HepG2 (cell line): ENCODE data around the gene CHN1. TPM values are rescaled to one million over a fixed set of nuclear protein-coding genes. Genes with fewer than 3 reads are reported as not detected.

Experiments used
- ATAC-seq: fragments of 200-7000 bp; cut with Tn5 transposase; 3 replicates; pipeline ENCODE4 v1.9.1; 2020; ENCODE audit warnings: mild to moderate bottlenecking, moderate library complexity
- BruUV-seq: library from RNA; stranded (reverse); fragments of 400-500 nt; replicated peaks from 2 replicates; lab custom pipeline; 2021; lab: Mats Ljungman, UMichigan
- CTCF ChIA-PET: fragments of 300-600 bp; formaldehyde crosslinking; extraction: SDS; loops from one replicate; lab custom pipeline; 2021; ENCODE audit warnings: low total read pairs, inconsistent platforms, low intra/inter-chr PET ratio; lab: Yijun Ruan, JAX
- POLR2A ChIA-PET: fragments of 350-600 bp; sonication (Branson Sonifier 250); formaldehyde crosslinking; loops from one replicate; lab custom pipeline; 2020; ENCODE audit warnings: antibody characterized with exemption, inconsistent platforms; lab: Yijun Ruan, JAX
- DNase-seq: peaks from one replicate; pipeline ENCODE4 v3.0.0-alpha.2; 2015; ENCODE audit warnings: low spot score
- FAIRE-seq: peaks from 3 replicates; lab custom pipeline; 2011; peaks lifted over from hg19 to GRCh38; lab: Jason Lieb, UNC
- H2AFZ ChIP-seq: one replicate; pipeline ENCODE4 v1.6.1; 2011; ENCODE audit warnings: low read length, inconsistent platforms
- H3K27ac ChIP-seq: fragments of 300-600 bp; 3 replicates; pipeline ENCODE4 v1.8.0; 2011; ENCODE audit warnings: mixed run types, mild to moderate bottlenecking, mixed read lengths, low read length, inconsistent platforms; ENCODE audit not compliant: insufficient read depth; ENCODE audit errors: extremely low read length
- H3K27me3 ChIP-seq, 2 experiments: fragments of 200-600 bp in 1 of 2; 2 replicates in 1 of 2; 3 replicates in 1 of 2; pipeline versions ENCODE4 v1.6.0 to v1.8.0; 2011; ENCODE audit warnings: low read length in 2 of 2, mild to moderate bottlenecking in 2 of 2, moderate library complexity in 2 of 2, inconsistent platforms in 1 of 2; ENCODE audit not compliant: insufficient read depth in 2 of 2, control insufficient read depth in 1 of 2
- H3K36me3 ChIP-seq, 2 experiments: fragments of 200-600 bp in 1 of 2; replicated peaks in 1 of 2; 2 replicates in 1 of 2; 3 replicates in 1 of 2; pipeline versions ENCODE4 v1.5.1 to v1.8.0; 2011; ENCODE audit warnings: low read length in 2 of 2, inconsistent platforms in 1 of 2; ENCODE audit not compliant: insufficient read depth in 2 of 2, control insufficient read depth in 1 of 2
- H3K4me1 ChIP-seq: 2 replicates; pipeline ENCODE4 v1.5.1; 2012; ENCODE audit warnings: low read length, inconsistent platforms; ENCODE audit not compliant: insufficient read depth
- H3K4me2 ChIP-seq: 2 replicates; pipeline ENCODE4 v1.6.0; 2011; ENCODE audit warnings: low read depth, low read length, inconsistent platforms
- H3K4me3 ChIP-seq, 3 experiments: fragments of 200-600 bp in 1 of 3; sonication (generic), shearing (Covaris generic) in 1 of 3; replicated peaks in 1 of 3; 2 replicates each; pipeline ENCODE4 v1.5.1; 2011 to 2016; ENCODE audit warnings: low read length in 3 of 3, inconsistent platforms in 2 of 3, low read depth in 2 of 3, mild to moderate bottlenecking in 2 of 3, control low read depth in 1 of 3, mixed read lengths in 1 of 3; ENCODE audit not compliant: insufficient read depth in 1 of 3
- H3K79me2 ChIP-seq: one replicate; pipeline ENCODE4 v1.6.1; 2011; ENCODE audit warnings: low read length, inconsistent platforms; ENCODE audit not compliant: insufficient read depth
- H3K9ac ChIP-seq: 2 replicates; pipeline ENCODE4 v1.6.0; 2011; ENCODE audit warnings: mild to moderate bottlenecking, low read depth, low read length, inconsistent platforms; ENCODE audit not compliant: insufficient read depth
- H3K9me3 ChIP-seq: 2 replicates; pipeline ENCODE4 v1.5.1; 2012; ENCODE audit warnings: mild to moderate bottlenecking, low read length
- H4K20me1 ChIP-seq: 2 replicates; pipeline ENCODE4 v1.6.0; 2011; ENCODE audit warnings: inconsistent platforms, mild to moderate bottlenecking, low read length, moderate library complexity; ENCODE audit not compliant: insufficient read depth
- ARHGAP35 ChIP-seq: sonication (generic); formaldehyde crosslinking; IDR thresholded peaks from 2 replicates; pipeline ENCODE4 v1.9.0; 2022; ENCODE audit warnings: mild to moderate bottlenecking, inconsistent platforms, moderate library complexity, missing genetic modification reagents, borderline replicate concordance
- ARID5B ChIP-seq: IDR thresholded peaks from 2 replicates; pipeline ENCODE4 v1.4.0; 2020; ENCODE audit warnings: mild to moderate bottlenecking, missing genetic modification reagents
- CERS6 ChIP-seq: sonication (generic); formaldehyde crosslinking; IDR thresholded peaks from 2 replicates; pipeline ENCODE4 v1.5.0; 2020; ENCODE audit warnings: missing genetic modification reagents
- GMEB2 ChIP-seq: IDR thresholded peaks from 2 replicates; pipeline ENCODE4 v1.6.1; 2016; ENCODE audit warnings: missing biosample characterization, missing genetic modification reagents, low read depth
- NFATC3 ChIP-seq: sonication (generic); formaldehyde crosslinking; IDR thresholded peaks from 2 replicates; pipeline ENCODE4 v1.5.1; 2020; ENCODE audit warnings: mild to moderate bottlenecking, missing genetic modification reagents
- SP2 ChIP-seq: sonication (generic); formaldehyde crosslinking; IDR thresholded peaks from 2 replicates; pipeline ENCODE4 v1.5.1; 2020; ENCODE audit warnings: mild to moderate bottlenecking, missing genetic modification reagents
- TAF1 ChIP-seq: sonication (generic); formaldehyde crosslinking; IDR thresholded peaks from 2 replicates; pipeline ENCODE4 v1.4.0; 2020; ENCODE audit warnings: missing genetic modification reagents
- TP53 ChIP-seq: sonication (generic); formaldehyde crosslinking; conservative IDR thresholded peaks from 2 replicates; pipeline ENCODE4 v1.4.0; 2020; ENCODE audit warnings: missing genetic modification reagents
- ZBTB38 ChIP-seq: sonication (generic); formaldehyde crosslinking; IDR thresholded peaks from 2 replicates; pipeline ENCODE4 v1.5.1; 2020; ENCODE audit warnings: mild to moderate bottlenecking, missing genetic modification reagents
- ZNF773 ChIP-seq: sonication (generic); formaldehyde crosslinking; IDR thresholded peaks from 2 replicates; pipeline ENCODE4 v1.4.0; 2020; ENCODE audit warnings: missing genetic modification reagents, borderline replicate concordance
- ZSCAN5A ChIP-seq: sonication (generic); formaldehyde crosslinking; IDR thresholded peaks from 2 replicates; pipeline ENCODE4 v1.8.0; 2022; ENCODE audit warnings: mild to moderate bottlenecking, missing genetic modification reagents, borderline replicate concordance
- WGBS: methylation state at CpG from one replicate; pipeline ENCODE4 v1.1.6; 2017; ENCODE audit warnings: low lambda C conversion rate; 5-methylcytosine and 5-hydroxymethylcytosine counted together
- in situ Hi-C: cut with HindIII; loops from 2 replicates; pipeline ENCODE4 v1.10.0; 2017; ENCODE audit warnings: low pct_unique_long_range_greater_than_20kb; ENCODE audit not compliant: extremely low pct_ligation_motif_present
- intact Hi-C: fragments of 100-400 bp; cut with micrococcal nuclease; formaldehyde crosslinking; loops from one replicate; pipeline ENCODE4 v1.10.0; 2022; ENCODE audit not compliant: unreplicated experiment
- polyA plus RNA-seq, 8 experiments: library from polyadenylated mRNA; depleted of rRNA in 3 of 8; stranded (reverse) in 7 of 8; unstranded in 1 of 8; fragments of >200 nt; fragmentation: Illumina TruSeq in 4 of 8; extraction: Trizol in 4 of 8; gene quantifications; 2 replicates each; pipeline versions ENCODE4 v1.2.1 to v1.2.3, GENCODE V29; 2011 to 2016; ENCODE audit warnings: low read depth in 4 of 8, missing spikeins in 1 of 8, mixed read lengths in 1 of 8; ENCODE audit not compliant: insufficient read depth in 1 of 8
- total RNA-seq, 5 experiments: library from RNA; depleted of rRNA; stranded (reverse); fragments of >200 nt; fragmentation: Illumina TruSeq; extraction: Trizol; gene quantifications; 2 replicates each; pipeline ENCODE4 v1.2.3, GENCODE V29; 2016; ENCODE audit warnings: low read depth in 1 of 5
- TF ChIP-seq, protein P1 (sequence below): sonication (generic); formaldehyde crosslinking; IDR thresholded peaks from 2 replicates; pipeline ENCODE4 v1.5.0; 2020; ENCODE audit warnings: mild to moderate bottlenecking, missing genetic modification reagents
- TF ChIP-seq, protein P2 (sequence below): sonication (generic); formaldehyde crosslinking; conservative IDR thresholded peaks from 2 replicates; pipeline ENCODE4 v1.5.0; 2020; ENCODE audit warnings: missing genetic modification reagents

CHN1 gene
- total and polyA plus RNA-seq, 2 of the 13 experiments (the other 11 are each of a cell fraction or from before 2014, with no cell fraction given), result 2.8 to 3.5 TPM

DNA sequence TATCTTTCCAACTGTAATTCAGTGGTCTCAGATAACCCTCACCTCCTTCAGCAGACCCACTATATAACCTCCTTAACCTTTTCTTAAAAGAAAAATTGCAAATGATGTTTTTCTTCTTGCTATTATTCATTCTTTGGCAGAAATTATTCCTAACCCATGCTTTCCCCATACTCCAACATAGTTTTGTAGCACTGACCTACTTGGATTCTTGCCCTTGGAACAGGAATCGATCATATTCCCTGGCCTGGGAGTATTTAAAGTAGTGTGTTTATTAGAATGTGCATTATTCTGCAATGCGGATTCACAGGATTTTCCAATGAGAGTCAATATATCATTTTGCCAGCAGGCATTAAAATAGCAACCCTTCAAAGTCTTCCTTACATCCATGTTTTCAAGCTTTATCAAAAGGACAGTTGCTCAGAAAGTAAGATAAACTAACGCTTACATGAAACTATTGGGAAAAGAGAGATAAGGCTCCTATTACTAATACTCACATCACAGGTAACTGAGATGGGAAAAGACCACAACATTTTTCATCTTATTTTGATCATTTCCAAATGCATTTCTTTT is 37.4 kb downstream of the CHN1 start:
- no TSS peak for BruUV-seq
- no peaks in the 10 kb centered on the region for H3K36me3 ChIP-seq
- H3K27me3 ChIP-seq, result peaks cover 0 to 17% of the 10 kb centered on the region in 2 experiments; a peak in 2 of 5 replicates
- WGBS, result 35% methylated on average over 3 of the region's 3 CpGs
- H2AFZ ChIP-seq, result no peak overlapping the region
- CTCF ChIA-PET, result no interaction called here
- POLR2A ChIA-PET, result no interaction called here
- H3K27ac ChIP-seq, result no peak overlapping the region
- H3K4me3 ChIP-seq, result no peak overlapping the region
- no peaks in the 10 kb centered on the region for H4K20me1 ChIP-seq
- ATAC-seq, result no peak
- intact Hi-C loops, result no loop called here
- H3K79me2 ChIP-seq, result no peaks in the 10 kb centered on the region
- no peak overlapping the region for H3K4me2 ChIP-seq
- no peaks in the 10 kb centered on the region for H3K4me1 ChIP-seq
- in situ Hi-C loops, result no loop called here
- H3K9me3 ChIP-seq, result no peaks in the 10 kb centered on the region
- no peak for DNase-seq
- FAIRE-seq, result no peak
- H3K9ac ChIP-seq, result no peak overlapping the region
- TF ChIP-seq GMEB2 (no peak), CERS6 (no peak), ARHGAP35 (CRISPR knock-in tag) (no peak), TAF1 (CRISPR knock-in tag) (no peak), NFATC3 (no peak), ARID5B (CRISPR knock-in tag) (no peak), TP53 (no peak), ZSCAN5A (CRISPR knock-in tag) (no peak), SP2 (CRISPR knock-in tag) (no peak), ZBTB38 (CRISPR knock-in tag) (no peak), ZNF773 (CRISPR knock-in tag) (no peak)
- TF ChIP-seq, protein P1, sequence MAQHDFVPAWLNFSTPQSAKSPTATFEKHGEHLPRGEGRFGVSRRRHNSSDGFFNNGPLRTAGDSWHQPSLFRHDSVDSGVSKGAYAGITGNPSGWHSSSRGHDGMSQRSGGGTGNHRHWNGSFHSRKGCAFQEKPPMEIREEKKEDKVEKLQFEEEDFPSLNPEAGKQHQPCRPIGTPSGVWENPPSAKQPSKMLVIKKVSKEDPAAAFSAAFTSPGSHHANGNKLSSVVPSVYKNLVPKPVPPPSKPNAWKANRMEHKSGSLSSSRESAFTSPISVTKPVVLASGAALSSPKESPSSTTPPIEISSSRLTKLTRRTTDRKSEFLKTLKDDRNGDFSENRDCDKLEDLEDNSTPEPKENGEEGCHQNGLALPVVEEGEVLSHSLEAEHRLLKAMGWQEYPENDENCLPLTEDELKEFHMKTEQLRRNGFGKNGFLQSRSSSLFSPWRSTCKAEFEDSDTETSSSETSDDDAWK (CRISPR knock-in tag), result no peak
- TF ChIP-seq, protein P2, sequence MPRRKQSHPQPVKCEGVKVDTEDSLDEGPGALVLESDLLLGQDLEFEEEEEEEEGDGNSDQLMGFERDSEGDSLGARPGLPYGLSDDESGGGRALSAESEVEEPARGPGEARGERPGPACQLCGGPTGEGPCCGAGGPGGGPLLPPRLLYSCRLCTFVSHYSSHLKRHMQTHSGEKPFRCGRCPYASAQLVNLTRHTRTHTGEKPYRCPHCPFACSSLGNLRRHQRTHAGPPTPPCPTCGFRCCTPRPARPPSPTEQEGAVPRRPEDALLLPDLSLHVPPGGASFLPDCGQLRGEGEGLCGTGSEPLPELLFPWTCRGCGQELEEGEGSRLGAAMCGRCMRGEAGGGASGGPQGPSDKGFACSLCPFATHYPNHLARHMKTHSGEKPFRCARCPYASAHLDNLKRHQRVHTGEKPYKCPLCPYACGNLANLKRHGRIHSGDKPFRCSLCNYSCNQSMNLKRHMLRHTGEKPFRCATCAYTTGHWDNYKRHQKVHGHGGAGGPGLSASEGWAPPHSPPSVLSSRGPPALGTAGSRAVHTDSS (CRISPR knock-in tag), result no peak
